Left lung (tissue), 10 donors: ENCODE results near the gene DSG2. TPM values are rescaled to one million over a fixed set of nuclear protein-coding genes. Genes with fewer than 3 reads are reported as not detected.

Source experiments
- ATAC-seq: fragments of 200-7000 bp; cut with Tn5 transposase; one replicate; pipeline ENCODE4 v1.9.1; 2020; ENCODE audit warnings: moderate library complexity
- DNase-seq, 4 donors: peaks; one replicate each; pipeline ENCODE4 v3.0.0-alpha.2; 2013 to 2020
- H3K27ac ChIP-seq, 2 donors: fragments of 200-600 bp; sonication (generic) in 1 of 2; one replicate each; pipeline versions ENCODE4 v1.5.0 to v1.8.0; 2020 to 2021
- H3K27me3 ChIP-seq, 2 donors: fragments of 200-600 bp; sonication (generic) in 1 of 2; one replicate each; pipeline versions ENCODE4 v1.5.0 to v1.8.0; 2020 to 2021
- H3K36me3 ChIP-seq, 2 donors: fragments of 200-600 bp; sonication (generic) in 1 of 2; one replicate each; pipeline versions ENCODE4 v1.5.0 to v1.8.0; 2020 to 2021
- H3K4me1 ChIP-seq, 2 donors: fragments of 200-600 bp; one replicate each; pipeline ENCODE4 v1.8.0; 2021
- H3K4me3 ChIP-seq, 2 donors: fragments of 200-600 bp; sonication (generic) in 1 of 2; one replicate each; pipeline versions ENCODE4 v1.5.0 to v1.8.0; 2020 to 2021; ENCODE audit warnings: mild to moderate bottlenecking in 1 of 2
- H3K9me3 ChIP-seq, 2 donors: fragments of 200-600 bp; sonication (generic) in 1 of 2; one replicate each; pipeline versions ENCODE4 v1.5.0 to v1.8.0; 2020 to 2021
- CTCF ChIP-seq, 2 donors: fragments of 200-600 bp; sonication (generic) in 1 of 2; IDR thresholded peaks; one replicate each; pipeline versions ENCODE4 v1.5.0 to v1.8.0; 2021; ENCODE audit warnings: antibody characterized with exemption in 2 of 2
- intact Hi-C, 2 donors: fragments of 100-400 bp; cut with DNase I; formaldehyde crosslinking; loops; one replicate each; pipeline versions ENCODE4 v1.11.2 to v1.14.2; 2022
- polyA plus RNA-seq, 6 donors: library from polyadenylated mRNA; unstranded; fragments of 120-200 nt; gene quantifications; one replicate each; pipeline ENCODE4 v1.2.1, GENCODE V29; 2013; ENCODE audit not compliant: insufficient read length in 6 of 6
- total RNA-seq, 2 donors: library from RNA; stranded (reverse); fragmentation: NEBNext Ultra II Directional; extraction: Animal tissue kit (Norgen Biotek cat#: 25700); gene quantifications; one replicate each; pipeline ENCODE4 v1.2.1, GENCODE V29; 2021
- donor health status: DM: no; HTN: yes; CAD: no.
- donor health status: DM: no; HTN: no; CAD: no.

Gene DSG2
- total and polyA plus RNA-seq, 8 donors = 36.2 to 66.0 (median 42.3) TPM

DNA sequence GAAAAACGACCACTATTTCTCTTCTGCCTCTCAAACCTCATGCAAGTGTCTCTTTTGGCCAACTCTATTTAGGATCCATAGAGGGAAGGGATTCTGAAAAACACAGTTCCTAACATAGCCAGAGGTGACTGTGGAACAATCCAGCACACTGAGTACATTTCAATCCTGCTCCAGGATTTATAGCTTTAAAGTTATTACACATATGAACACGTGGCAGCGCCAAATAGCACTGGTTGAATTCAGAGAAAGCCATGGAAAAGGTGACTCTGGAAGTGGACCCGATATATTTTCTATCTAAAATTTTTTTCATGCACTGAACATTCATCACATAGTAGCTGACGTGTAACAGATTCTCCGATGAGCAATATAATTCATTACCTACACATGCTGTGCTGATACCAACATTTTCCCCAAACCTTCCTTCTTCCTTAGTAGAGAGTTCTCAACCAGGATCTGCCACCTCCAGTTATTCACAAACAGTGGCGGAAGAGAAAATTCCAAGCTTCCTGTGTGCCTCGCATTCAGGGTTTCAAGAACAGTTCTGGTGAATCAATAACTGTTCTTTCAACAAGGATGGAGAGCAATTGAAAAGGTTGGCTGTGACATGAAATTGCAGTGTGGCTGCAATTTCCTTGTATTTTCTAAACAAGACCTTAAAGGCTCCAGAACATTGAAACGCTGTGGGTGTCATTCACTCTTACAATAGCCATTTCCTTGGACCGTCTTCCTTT is 68.0 kb downstream of the DSG2 start:
- peak; percentile 44 for ATAC-seq
- Histone ChIP-seq H3K27me3 (no peaks in the 10 kb centered on the region), H3K4me3 (no peak overlapping the region), H3K4me1 (no peaks in the 10 kb centered on the region), H3K27ac (no peak overlapping the region), H3K36me3 (no peaks in the 10 kb centered on the region), H3K9me3 (no peaks in the 10 kb centered on the region)
- intact Hi-C loops = no loop called here
- TF ChIP-seq CTCF (IDR thresholded peaks at IDR 0.05) = no peak
- DNase-seq = peak in 1 of 4 donors; percentile 10

GRCh38 chr18:31566576-31567306 is 68.8 kb downstream of the DSG2 start:
- no peaks in the 10 kb centered on the region for H3K36me3 ChIP-seq
- no peak overlapping the region for H3K27ac ChIP-seq
- H3K9me3 ChIP-seq = no peaks in the 10 kb centered on the region
- TF ChIP-seq CTCF (IDR thresholded peaks at IDR 0.05) = no peak
- ATAC-seq = no peak
- H3K27me3 ChIP-seq = no peaks in the 10 kb centered on the region
- H3K4me1 ChIP-seq = no peaks in the 10 kb centered on the region
- DNase-seq = no peak
- intact Hi-C loops = no loop called here
- H3K4me3 ChIP-seq = no peak overlapping the region

DNA sequence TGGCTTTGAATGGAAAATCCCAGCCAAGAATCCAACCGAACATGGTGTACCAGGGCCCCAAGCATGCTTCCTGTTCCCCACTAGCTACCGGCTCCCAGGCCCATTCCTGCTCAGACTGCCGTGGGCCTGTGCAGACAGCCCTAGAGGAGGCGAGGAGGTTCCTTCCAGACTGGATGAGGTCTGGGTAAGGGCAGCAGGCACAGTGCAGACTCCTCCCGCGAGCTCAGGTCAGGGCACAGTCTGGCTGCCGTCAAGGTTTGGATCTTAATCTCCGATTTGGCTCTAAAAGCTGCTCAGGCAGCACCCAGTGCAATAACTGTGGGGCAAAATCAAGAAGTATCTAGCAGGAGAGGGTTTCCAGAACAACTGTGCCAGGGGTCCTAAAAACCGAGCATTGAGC is 74.4 kb downstream of the DSG2 start:
- no peaks in the 10 kb centered on the region for H3K27me3 ChIP-seq
- no peaks in the 10 kb centered on the region for H3K9me3 ChIP-seq
- TF ChIP-seq CTCF (IDR thresholded peaks at IDR 0.05) = no peak
- H3K4me3 ChIP-seq = no peak overlapping the region
- intact Hi-C loops = no loop called here
- no peak overlapping the region for H3K27ac ChIP-seq
- no peak for DNase-seq
- no peak for ATAC-seq
- H3K4me1 ChIP-seq = no peaks in the 10 kb centered on the region
- no peaks in the 10 kb centered on the region for H3K36me3 ChIP-seq

DNA sequence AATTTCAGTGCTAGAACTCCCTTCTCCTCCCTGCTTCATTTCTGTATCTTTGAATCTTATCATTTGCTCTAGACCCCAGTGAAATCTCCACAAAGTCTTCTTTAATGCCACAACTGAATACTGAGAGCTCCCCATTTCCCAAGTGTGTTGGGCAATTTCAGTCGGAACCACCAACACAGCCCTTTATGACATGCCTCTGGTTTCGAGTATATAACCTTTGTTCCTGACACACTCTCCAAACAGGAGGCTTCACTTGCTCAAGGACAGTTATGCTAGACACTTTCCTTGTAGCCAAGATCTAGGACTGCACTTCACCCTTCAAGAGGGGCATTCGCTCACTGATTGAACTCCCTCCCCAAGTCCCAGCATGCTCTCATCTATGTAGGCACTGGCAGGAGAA is 75.1 kb downstream of the DSG2 start:
- no peaks in the 10 kb centered on the region for H3K4me1 ChIP-seq
- no peak for TF ChIP-seq CTCF (IDR thresholded peaks at IDR 0.05)
- no peaks in the 10 kb centered on the region for H3K27me3 ChIP-seq
- no peak overlapping the region for H3K4me3 ChIP-seq
- H3K36me3 ChIP-seq = no peaks in the 10 kb centered on the region
- DNase-seq (no peak), ATAC-seq (no peak)
- H3K9me3 ChIP-seq = no peaks in the 10 kb centered on the region
- intact Hi-C loops = no loop called here
- no peak overlapping the region for H3K27ac ChIP-seq

GRCh38 chr18:31574359-31574758 is 76.4 kb downstream of the DSG2 start:
- Histone ChIP-seq H3K36me3 (no peaks in the 10 kb centered on the region), H3K9me3 (no peaks in the 10 kb centered on the region), H3K27me3 (no peaks in the 10 kb centered on the region), H3K27ac (no peak overlapping the region), H3K4me3 (no peak overlapping the region), H3K4me1 (no peaks in the 10 kb centered on the region)
- no peak for ATAC-seq
- no peak for DNase-seq
- TF ChIP-seq CTCF (IDR thresholded peaks at IDR 0.05) = no peak
- intact Hi-C loops = no loop called here
